ENCODE data around the gene RGS8.

Gene RGS8

GRCh38 chr1:182670032-182670749 lies 14.2 kb downstream of the RGS8 start:
- no peak for DNase-seq

- no peak for DNase-seq
Observed at GRCh38 chr1:182669266-182669665, 15.1 kb downstream of the RGS8 start.

GRCh38 chr1:182668521-182669054 lies 15.8 kb downstream of the RGS8 start:
- no peak for DNase-seq

GRCh38 chr1:182667848-182668505 lies 16.4 kb downstream of the RGS8 start:
- DNase-seq, result no peak

GRCh38 chr1:182666706-182667105 lies 17.7 kb downstream of the RGS8 start:
- no peak for DNase-seq

GRCh38 chr1:182664296-182664695 lies 20.1 kb downstream of the RGS8 start:
- no peak for DNase-seq

GRCh38 chr1:182662956-182663355 lies 21.4 kb downstream of the RGS8 start:
- DNase-seq, result no peak

DNA sequence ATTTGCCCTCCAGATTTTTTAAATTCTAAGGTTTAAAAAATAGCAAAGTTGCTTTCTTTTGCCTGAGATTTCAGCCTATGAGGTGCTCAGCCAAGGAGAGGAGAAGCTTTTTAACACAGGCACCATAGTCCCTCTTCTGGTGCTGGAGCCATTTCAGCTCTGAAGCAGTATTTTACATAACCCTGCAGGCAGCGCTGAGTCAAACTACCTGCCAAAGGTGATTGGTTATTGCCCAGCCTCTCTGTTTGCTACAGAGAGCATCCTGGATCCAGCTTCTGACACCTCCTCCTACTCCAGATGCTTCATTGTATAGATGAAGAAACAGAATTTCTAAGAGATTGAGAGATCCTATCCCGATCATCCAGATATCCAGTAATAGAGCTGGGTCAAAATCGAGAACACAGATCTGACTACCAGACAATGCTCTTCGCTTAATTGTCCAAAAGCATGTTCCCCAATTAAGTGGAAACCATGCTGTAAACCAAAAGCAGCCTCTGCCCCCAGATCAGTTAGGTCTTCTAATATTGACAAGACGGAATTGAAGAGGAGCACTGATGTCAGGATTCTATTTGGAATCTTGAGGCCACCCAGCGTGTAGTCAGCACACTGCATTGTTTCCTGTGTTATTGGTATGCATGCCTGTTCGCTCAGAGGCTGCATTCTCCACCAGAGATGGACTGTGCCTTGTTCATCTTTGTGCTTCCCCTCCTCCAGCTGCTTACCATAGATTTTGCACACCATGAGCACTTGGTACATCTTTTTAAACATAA lies 22.1 kb downstream of the RGS8 start:
- DNase-seq, result no peak

GRCh38 chr1:182658055-182658454 lies 26.3 kb downstream of the RGS8 start:
- no peak for DNase-seq

- DNase-seq, result no peak
Observed at GRCh38 chr1:182656842-182657397, 27.5 kb downstream of the RGS8 start.

DNA sequence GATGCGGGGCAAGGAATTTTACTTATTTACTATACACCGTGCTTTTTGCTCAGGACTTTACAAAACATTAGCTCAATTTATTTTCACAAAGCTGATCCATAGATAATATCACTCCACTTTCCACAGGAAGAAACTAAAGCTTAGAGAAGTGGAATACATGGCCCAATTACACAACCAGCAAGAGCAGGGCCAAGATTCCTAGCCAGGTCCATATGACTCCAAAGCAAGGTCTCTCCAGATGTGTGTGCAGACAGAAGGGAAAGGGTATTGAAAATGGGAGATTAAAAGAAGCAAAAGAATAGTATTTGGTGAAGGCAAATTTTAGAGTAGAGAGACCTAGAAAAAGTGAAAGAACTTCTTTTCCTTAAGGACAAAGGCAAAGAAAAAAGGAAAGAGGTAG lies 30.4 kb downstream of the RGS8 start:
- no peak for DNase-seq

DNA sequence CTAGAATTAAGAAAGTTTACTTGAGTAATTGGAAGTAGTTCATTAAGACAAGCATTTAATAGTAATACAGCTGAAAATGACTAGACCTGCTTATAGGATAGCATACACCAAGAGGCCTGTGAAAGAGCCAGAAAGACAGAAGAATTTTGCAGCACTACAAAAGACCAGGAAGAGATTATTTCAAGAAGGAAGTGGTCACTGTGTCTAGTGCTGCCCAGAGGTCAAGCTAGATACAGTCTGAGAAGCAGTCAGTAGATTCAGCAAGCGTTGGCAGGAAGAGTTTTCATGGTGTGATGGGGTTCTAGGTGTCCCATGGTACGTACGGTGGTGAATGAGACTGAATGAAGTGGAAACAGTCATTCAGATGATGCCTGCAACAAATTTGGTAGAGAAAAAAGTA lies 31.5 kb downstream of the RGS8 start:
- DNase-seq, result no peak

- DNase-seq, result no peak
Observed at GRCh38 chr1:182651339-182651724, 33.1 kb downstream of the RGS8 start.

GRCh38 chr1:182650678-182651338 lies 33.6 kb downstream of the RGS8 start:
- DNase-seq, result no peak

- DNase-seq, result no peak
Observed at GRCh38 chr1:182649041-182649440, 35.3 kb downstream of the RGS8 start.

DNA sequence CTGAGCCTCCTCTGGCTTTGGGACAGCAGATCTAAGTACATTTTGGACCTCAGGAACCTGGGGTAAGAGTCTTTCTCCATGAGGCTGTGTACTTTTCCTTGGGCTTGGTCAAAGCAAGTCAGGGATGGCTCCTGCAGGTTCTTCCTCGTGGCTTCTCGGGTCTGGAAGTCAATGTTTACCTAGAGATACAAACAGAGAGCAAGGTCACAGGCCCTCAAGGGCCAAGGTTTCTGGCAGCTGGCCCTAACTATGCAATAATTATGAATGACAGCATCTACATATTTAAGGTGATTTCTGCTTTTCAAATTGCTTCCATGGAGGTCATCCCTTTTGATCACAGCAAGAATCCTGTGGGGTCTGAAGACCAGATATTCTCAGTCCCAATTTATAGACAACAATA lies 37.6 kb downstream of the RGS8 start:
- DNase-seq, result no peak

GRCh38 chr1:182644886-182645285 lies 39.5 kb downstream of the RGS8 start:
- no peak for DNase-seq

GRCh38 chr1:182643699-182644098 lies 40.7 kb downstream of the RGS8 start:
- no peak for DNase-seq

DNA sequence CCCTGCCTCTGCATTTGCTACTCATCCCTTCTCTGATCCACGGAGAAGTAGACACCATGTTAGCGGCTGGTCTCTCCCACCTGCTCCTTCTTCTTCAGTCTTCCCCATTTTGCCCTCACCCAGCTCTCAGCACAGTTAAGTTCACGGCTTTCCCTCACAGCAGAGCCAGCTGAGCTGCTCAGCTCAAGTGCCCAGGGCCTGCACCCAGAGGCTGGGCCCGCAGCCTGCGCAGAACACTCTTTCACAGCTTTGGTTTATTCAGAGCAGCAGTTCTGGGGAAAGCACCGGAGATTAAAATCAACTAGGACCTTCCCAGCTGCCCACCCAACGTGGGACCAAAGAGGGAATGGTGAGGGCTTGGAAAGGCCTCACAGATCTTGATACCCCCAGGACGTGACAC lies 41.9 kb downstream of the RGS8 start:
- no peak for DNase-seq

DNA sequence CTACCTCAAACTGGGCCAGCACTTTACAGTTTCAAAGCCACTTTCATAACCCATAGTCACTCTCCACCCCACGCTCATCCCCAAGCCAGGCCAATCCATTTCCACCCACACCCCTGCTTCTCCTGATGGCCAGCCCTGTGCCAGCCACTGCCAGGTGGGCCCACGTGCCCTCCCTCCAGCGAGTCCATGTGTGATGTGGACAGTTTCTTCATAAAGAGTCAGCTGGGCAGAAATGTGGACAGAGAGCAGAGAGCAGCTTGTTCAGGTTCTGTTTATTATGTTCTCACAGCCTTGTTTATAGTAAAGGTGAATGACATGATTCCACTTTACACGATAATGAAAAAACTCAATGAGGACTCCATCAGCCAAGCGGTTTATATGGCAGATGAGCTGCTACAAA lies 42.8 kb downstream of the RGS8 start:
- no peak for DNase-seq

DNA sequence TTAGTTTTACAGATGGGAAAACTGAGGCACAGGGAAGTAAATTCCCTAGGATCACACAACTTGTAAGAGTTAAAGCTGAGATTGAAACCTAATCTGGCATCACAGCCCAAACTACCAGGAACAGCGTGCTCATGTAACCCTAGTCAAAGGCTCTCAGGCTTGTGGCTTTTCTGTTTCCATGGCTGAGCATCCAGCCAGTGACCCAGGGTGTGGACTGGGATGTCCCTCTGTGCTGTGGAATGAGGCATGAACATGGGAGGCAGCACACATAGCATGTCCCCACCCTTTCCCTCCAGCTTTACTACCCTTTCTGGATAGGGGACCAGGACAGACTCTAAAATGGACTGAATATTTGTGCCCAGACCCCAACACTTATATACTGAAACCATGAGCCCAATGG lies 45.1 kb downstream of the RGS8 start:
- no peak for DNase-seq

DNA sequence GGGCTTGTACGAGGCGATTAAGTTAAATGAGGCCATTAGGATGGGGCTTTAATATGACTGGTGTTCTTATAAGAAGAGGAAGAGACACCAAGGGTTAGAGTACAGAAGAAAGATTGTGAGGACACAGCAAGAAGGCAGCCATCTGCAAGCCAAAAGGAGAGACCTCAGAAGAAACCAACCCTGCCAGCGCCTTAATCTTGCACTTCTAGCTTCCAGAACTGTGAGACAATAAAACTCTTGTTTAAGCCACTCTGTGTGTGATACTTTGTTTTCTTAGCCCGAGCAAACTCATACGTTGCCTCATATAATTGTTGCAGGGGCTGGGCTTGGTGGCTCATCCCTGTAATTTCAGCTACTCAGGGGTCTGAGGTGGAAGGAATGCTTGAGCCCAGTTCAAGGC lies 46.6 kb downstream of the RGS8 start:
- no peak for DNase-seq

- DNase-seq, result no peak
Observed at GRCh38 chr1:182635871-182636270, 48.5 kb downstream of the RGS8 start.

Data from stimulated activated CD8-positive, alpha-beta memory T cell treated with anti-CD3 and anti-CD28 coated beads, Interleukin-4, amount 100 ng/mL, for 48 hours (primary cell).